PC-9 (cell line): Measurements from ENCODE around the gene UBLCP1. TPM values are rescaled to one million over a fixed set of nuclear protein-coding genes. Genes with fewer than 3 reads are reported as not detected.
A peak's percentile ranks its signal among the peaks of the same experiment; 100 is the strongest.

Experiments used
- BruUV-seq: library from RNA; stranded (reverse); fragments of 400-500 nt; replicated peaks from 2 replicates; lab custom pipeline; 2021; lab: Mats Ljungman, UMichigan
- CTCF ChIA-PET: fragments of 300-600 bp; sonication (Branson Sonifier 250); formaldehyde crosslinking; loops from one replicate; lab custom pipeline; 2022; ENCODE audit warnings: antibody characterized with exemption; lab: Charles Lee
- POLR2A ChIA-PET: fragments of 300-600 bp; sonication (Branson Sonifier 250); formaldehyde crosslinking; loops from one replicate; lab custom pipeline; 2022; ENCODE audit warnings: antibody characterized with exemption; ENCODE audit not compliant: unreplicated experiment; lab: Charles Lee
- DNase-seq, 2 experiments: peaks; one replicate each; pipeline versions ENCODE4 v3.0.0 to v3.0.0-alpha.2; 2015 to 2022; ENCODE audit warnings: mixed read lengths in 1 of 2
- H2AFZ ChIP-seq: fragments of 200-600 bp; sonication (generic); 2 replicates; pipeline ENCODE4 v1.8.1; 2017; ENCODE audit warnings: antibody characterized with exemption
- H3F3A ChIP-seq: fragments of 200-600 bp; sonication (generic); 2 replicates; pipeline ENCODE4 v1.8.1; 2017; ENCODE audit warnings: antibody characterized with exemption, mild to moderate bottlenecking, low read depth; ENCODE audit not compliant: insufficient read depth
- H3K27ac ChIP-seq: fragments of 200-600 bp; sonication (generic); 2 replicates; pipeline ENCODE4 v1.6.1; 2016; ENCODE audit warnings: mixed run types
- H3K27me3 ChIP-seq: fragments of 200-600 bp; sonication (generic); 2 replicates; pipeline ENCODE4 v1.6.1; 2016; ENCODE audit warnings: low read depth, mixed run types; ENCODE audit not compliant: insufficient read depth
- H3K36me3 ChIP-seq: fragments of 200-600 bp; sonication (generic); 2 replicates; pipeline ENCODE4 v1.6.1; 2016; ENCODE audit warnings: low read depth, mixed run types
- H3K4me1 ChIP-seq: fragments of 200-600 bp; sonication (generic); replicated peaks from 2 replicates; pipeline ENCODE4 v1.6.1; 2016; ENCODE audit warnings: mixed run types; ENCODE audit not compliant: insufficient read depth
- H3K4me2 ChIP-seq: fragments of 200-600 bp; sonication (generic); 2 replicates; pipeline ENCODE4 v1.6.1; 2017; ENCODE audit warnings: mixed run types
- H3K4me3 ChIP-seq: fragments of 200-600 bp; sonication (generic); 2 replicates; pipeline ENCODE4 v1.6.1; 2016; ENCODE audit warnings: mixed run types
- H3K79me2 ChIP-seq: fragments of 200-600 bp; sonication (generic); 2 replicates; pipeline ENCODE4 v1.6.1; 2017; ENCODE audit warnings: low read depth, mixed run types
- H3K9me2 ChIP-seq: fragments of 200-600 bp; sonication (generic); 2 replicates; pipeline ENCODE4 v1.8.1; 2017; ENCODE audit warnings: mild to moderate bottlenecking; ENCODE audit not compliant: insufficient read depth
- H3K9me3 ChIP-seq: fragments of 200-600 bp; sonication (generic); 2 replicates; pipeline ENCODE4 v1.8.1; 2016; ENCODE audit warnings: low read depth; ENCODE audit not compliant: insufficient read depth
- H4K20me1 ChIP-seq: fragments of 200-600 bp; sonication (generic); 2 replicates; pipeline ENCODE4 v1.8.1; 2017; ENCODE audit not compliant: insufficient read depth
- CTCF ChIP-seq: fragments of 200-600 bp; sonication (generic); conservative IDR thresholded peaks from 2 replicates; pipeline ENCODE4 v1.6.1; 2017; ENCODE audit warnings: mixed run types, antibody characterized with exemption, mild to moderate bottlenecking, moderate library complexity
- EZH2 ChIP-seq: fragments of 200-600 bp; sonication (generic); IDR thresholded peaks from 2 replicates; pipeline ENCODE4 v1.8.0; 2017; ENCODE audit warnings: antibody characterized with exemption, low read depth
- intact Hi-C: fragments of 100-400 bp; cut with micrococcal nuclease; formaldehyde crosslinking; loops from one replicate; pipeline ENCODE4 v1.10.0; 2022; ENCODE audit not compliant: unreplicated experiment
- total RNA-seq: library from RNA; stranded (reverse); gene quantifications from 2 replicates; pipeline ENCODE4 v1.2.3, GENCODE V29; 2021

UBLCP1 gene
- total RNA-seq, 1 experiment from 2014 or later = 27.8 TPM

- POLR2A ChIA-PET = interaction anchor here (0.6 kb wide), 2 partner anchors 33 to 99 kb away, joined by 4 to 6 read pairs; no protein-coding TSS in a partner anchor
Observed at GRCh38 chr5:159240301-159240870, 22.7 kb upstream of the UBLCP1 start.

GRCh38 chr5:159241946-159242552 is 21.0 kb upstream of the UBLCP1 start:
- H3K4me1 ChIP-seq = peaks cover 12% of the 10 kb centered on the region
- no peaks in the 10 kb centered on the region for H4K20me1 ChIP-seq
- DNase-seq = no peak
- no TSS peak for BruUV-seq
- H3K4me2 ChIP-seq = no peak overlapping the region
- intact Hi-C loops = loop anchor here (2.0 kb wide), 1 partner anchor 31 kb away; no protein-coding TSS in a partner anchor
- peaks cover 5% of the 10 kb centered on the region; the same call in 1 of the 2 replicates for H3F3A ChIP-seq
- no peak overlapping the region for H2AFZ ChIP-seq
- no peaks in the 10 kb centered on the region for H3K36me3 ChIP-seq
- no peaks in the 10 kb centered on the region for H3K79me2 ChIP-seq
- TF ChIP-seq CTCF (no peak), EZH2 (no peak)
- CTCF ChIA-PET = no interaction called here
- no peak overlapping the region for H3K27ac ChIP-seq
- H3K9me2 ChIP-seq = no peaks in the 10 kb centered on the region
- H3K4me3 ChIP-seq = no peak overlapping the region
- no peaks in the 10 kb centered on the region for H3K27me3 ChIP-seq
- no peaks in the 10 kb centered on the region for H3K9me3 ChIP-seq
- POLR2A ChIA-PET = no interaction called here

More at GRCh38 chr5:159240301-159240870, 22.7 kb upstream of the UBLCP1 start:
- Histone ChIP-seq H2AFZ (no peak overlapping the region), H3K27me3 (no peaks in the 10 kb centered on the region), H3K4me1 (peaks cover 12% of the 10 kb centered on the region), H3F3A (peaks cover 5% of the 10 kb centered on the region; the same call in 1 of the 2 replicates), H4K20me1 (no peaks in the 10 kb centered on the region), H3K4me2 (peak overlapping the region; percentile 47), H3K79me2 (no peaks in the 10 kb centered on the region), H3K9me3 (no peaks in the 10 kb centered on the region), H3K27ac (0 out of 2 replicates have a peak overlapping the region, but pooled peaks have one; percentile 37), H3K9me2 (no peaks in the 10 kb centered on the region), H3K36me3 (no peaks in the 10 kb centered on the region), H3K4me3 (no peak overlapping the region)
- intact Hi-C loops = loop anchor here (2.0 kb wide), 1 partner anchor 30 kb away; no protein-coding TSS in a partner anchor
- no TSS peak for BruUV-seq
- peak; percentile 49 to 92 for DNase-seq
- TF ChIP-seq CTCF (no peak), EZH2 (no peak)
- CTCF ChIA-PET = interaction anchor here (0.6 kb wide), 2 partner anchors 23 to 1160 kb away, joined by 6 read pairs; no protein-coding TSS in a partner anchor

GRCh38 chr5:159242656-159243055 is 20.4 kb upstream of the UBLCP1 start:
- no peak overlapping the region for H3K4me3 ChIP-seq
- no peaks in the 10 kb centered on the region for H3K36me3 ChIP-seq
- DNase-seq = no peak
- no peaks in the 10 kb centered on the region for H3K9me2 ChIP-seq
- H3F3A ChIP-seq = peaks cover 5% of the 10 kb centered on the region; the same call in 1 of the 2 replicates
- CTCF ChIA-PET = no interaction called here
- BruUV-seq = no TSS peak
- no peaks in the 10 kb centered on the region for H3K79me2 ChIP-seq
- no peak overlapping the region for H3K27ac ChIP-seq
- H3K27me3 ChIP-seq = no peaks in the 10 kb centered on the region
- no peaks in the 10 kb centered on the region for H4K20me1 ChIP-seq
- intact Hi-C loops = no loop called here
- POLR2A ChIA-PET = no interaction called here
- TF ChIP-seq CTCF = no peak
- no peak for TF ChIP-seq EZH2
- no peaks in the 10 kb centered on the region for H3K9me3 ChIP-seq
- H2AFZ ChIP-seq = no peak overlapping the region
- H3K4me2 ChIP-seq = no peak overlapping the region
- H3K4me1 ChIP-seq = peaks cover 12% of the 10 kb centered on the region
